Measurements from ENCODE around the gene ADRB1.

Gene ADRB1

DNA sequence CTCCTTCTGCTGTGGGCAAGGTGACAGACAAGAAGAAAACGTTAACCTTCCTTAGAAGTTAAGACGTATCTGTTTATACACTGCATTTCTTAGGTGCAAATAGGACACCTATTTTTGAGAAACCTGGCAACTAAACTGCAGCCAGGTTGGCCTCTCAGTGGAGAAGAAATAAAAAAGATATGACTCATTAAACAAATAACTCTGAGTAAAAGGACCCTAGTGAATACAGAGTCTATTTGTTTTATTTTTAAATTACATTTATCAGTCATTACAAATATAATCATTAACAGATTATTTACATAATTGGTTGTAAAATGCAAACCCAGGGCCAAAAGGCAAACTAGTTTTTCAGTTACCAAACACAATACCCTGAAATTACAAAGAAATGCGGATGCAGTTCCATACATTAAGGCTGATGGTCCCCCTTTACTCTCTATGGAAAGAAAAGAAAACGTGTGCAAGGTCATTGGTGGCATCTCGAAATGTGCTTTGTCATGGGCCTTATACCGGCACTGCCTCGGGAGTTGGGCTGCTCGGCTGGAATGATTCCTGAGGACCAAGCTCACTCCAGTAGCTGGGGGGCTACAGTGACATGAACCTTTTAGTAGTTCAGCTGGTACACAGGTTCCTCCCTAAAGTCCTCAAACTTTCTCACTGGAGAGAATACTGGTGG, 38.4 kb downstream of the ADRB1 start:
- TF ChIP-seq, protein P1, sequence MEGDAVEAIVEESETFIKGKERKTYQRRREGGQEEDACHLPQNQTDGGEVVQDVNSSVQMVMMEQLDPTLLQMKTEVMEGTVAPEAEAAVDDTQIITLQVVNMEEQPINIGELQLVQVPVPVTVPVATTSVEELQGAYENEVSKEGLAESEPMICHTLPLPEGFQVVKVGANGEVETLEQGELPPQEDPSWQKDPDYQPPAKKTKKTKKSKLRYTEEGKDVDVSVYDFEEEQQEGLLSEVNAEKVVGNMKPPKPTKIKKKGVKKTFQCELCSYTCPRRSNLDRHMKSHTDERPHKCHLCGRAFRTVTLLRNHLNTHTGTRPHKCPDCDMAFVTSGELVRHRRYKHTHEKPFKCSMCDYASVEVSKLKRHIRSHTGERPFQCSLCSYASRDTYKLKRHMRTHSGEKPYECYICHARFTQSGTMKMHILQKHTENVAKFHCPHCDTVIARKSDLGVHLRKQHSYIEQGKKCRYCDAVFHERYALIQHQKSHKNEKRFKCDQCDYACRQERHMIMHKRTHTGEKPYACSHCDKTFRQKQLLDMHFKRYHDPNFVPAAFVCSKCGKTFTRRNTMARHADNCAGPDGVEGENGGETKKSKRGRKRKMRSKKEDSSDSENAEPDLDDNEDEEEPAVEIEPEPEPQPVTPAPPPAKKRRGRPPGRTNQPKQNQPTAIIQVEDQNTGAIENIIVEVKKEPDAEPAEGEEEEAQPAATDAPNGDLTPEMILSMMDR (IDR thresholded peaks at IDR 0.05; ENCODE audit: low read depth, low read length), result no peak
- Histone ChIP-seq H3K4me1 (no peaks in the 10 kb centered on the region), H3K36me3 (no peaks in the 10 kb centered on the region), H3K9me3 (no peaks in the 10 kb centered on the region), H3K4me3 (ENCODE audit: low read depth, low read length) (no peak overlapping the region), H3K27me3 (no peaks in the 10 kb centered on the region)
- no peak for DNase-seq

- Histone ChIP-seq H3K9me3 (no peaks in the 10 kb centered on the region), H3K4me3 (ENCODE audit: low read depth, low read length) (no peak overlapping the region), H3K36me3 (no peaks in the 10 kb centered on the region), H3K4me1 (no peaks in the 10 kb centered on the region), H3K27me3 (no peaks in the 10 kb centered on the region)
- TF ChIP-seq, protein P1 (IDR thresholded peaks at IDR 0.05; ENCODE audit: low read depth, low read length), result no peak
- DNase-seq, result no peak
Measured at GRCh38 chr10:114083040-114083439, 39.4 kb downstream of the ADRB1 start.

- H3K9me3 ChIP-seq, result no peaks in the 10 kb centered on the region
- H3K27me3 ChIP-seq, result no peaks in the 10 kb centered on the region
- no peaks in the 10 kb centered on the region for H3K4me1 ChIP-seq
- no peaks in the 10 kb centered on the region for H3K36me3 ChIP-seq
- H3K4me3 ChIP-seq (ENCODE audit: low read depth, low read length), result no peak overlapping the region
- TF ChIP-seq, protein P1 (IDR thresholded peaks at IDR 0.05; ENCODE audit: low read depth, low read length), result no peak
- no peak for DNase-seq
Measured at GRCh38 chr10:114084215-114084614, 40.5 kb downstream of the ADRB1 start.

- Histone ChIP-seq H3K9me3 (no peaks in the 10 kb centered on the region), H3K27me3 (no peaks in the 10 kb centered on the region), H3K4me3 (ENCODE audit: low read depth, low read length) (no peak overlapping the region), H3K36me3 (no peaks in the 10 kb centered on the region), H3K4me1 (no peaks in the 10 kb centered on the region)
- TF ChIP-seq, protein P1 (IDR thresholded peaks at IDR 0.05; ENCODE audit: low read depth, low read length), result peak; percentile 46
- no peak for DNase-seq
Measured at GRCh38 chr10:114087255-114087654, 43.6 kb downstream of the ADRB1 start.

- Histone ChIP-seq H3K9me3 (no peaks in the 10 kb centered on the region), H3K36me3 (no peaks in the 10 kb centered on the region), H3K4me1 (no peaks in the 10 kb centered on the region), H3K4me3 (ENCODE audit: low read depth, low read length) (no peak overlapping the region), H3K27me3 (no peaks in the 10 kb centered on the region)
- no peak for DNase-seq
- TF ChIP-seq, protein P1 (IDR thresholded peaks at IDR 0.05; ENCODE audit: low read depth, low read length), result no peak
Measured at GRCh38 chr10:114087655-114088054, 44.0 kb downstream of the ADRB1 start.

DNA sequence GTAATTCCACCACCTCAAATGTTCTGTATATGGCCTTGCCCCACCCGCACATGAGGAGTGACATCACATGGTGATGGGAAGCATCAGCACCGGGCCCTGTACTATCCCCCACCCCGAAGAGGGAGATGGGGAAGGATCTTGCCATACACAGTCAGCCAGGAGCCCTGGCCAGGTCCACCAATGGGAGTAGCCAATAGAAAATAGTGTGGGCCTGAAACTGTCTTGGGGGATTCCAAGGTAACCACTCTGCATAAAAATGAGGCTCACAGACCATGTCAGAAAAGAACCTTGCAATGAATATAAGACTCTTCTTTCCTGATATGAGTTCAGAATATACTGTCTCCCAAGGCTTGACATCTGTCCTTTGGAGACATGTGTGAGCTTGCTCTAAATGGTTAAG, 51.1 kb downstream of the ADRB1 start:
- Histone ChIP-seq H3K27me3 (peaks cover 3% of the 10 kb centered on the region), H3K4me3 (ENCODE audit: low read depth, low read length) (no peak overlapping the region), H3K4me1 (no peaks in the 10 kb centered on the region), H3K36me3 (no peaks in the 10 kb centered on the region), H3K9me3 (no peaks in the 10 kb centered on the region)
- DNase-seq, result no peak
- TF ChIP-seq, protein P1 (IDR thresholded peaks at IDR 0.05; ENCODE audit: low read depth, low read length), result no peak
